ENCODE measurements around the gene CYP19A1.

The CYP19A1 gene

GRCh38 chr15:51349156-51349844 lies 10.9 kb upstream of the CYP19A1 start:
- Mint-ChIP-seq H3K9me3 (no peaks in the 10 kb centered on the region), H3K27ac (no peak overlapping the region), H3K27me3 (peaks cover 11 to 33% of the 10 kb centered on the region in 2 donors), H3K4me3 (no peak overlapping the region), H3K4me1 (ENCODE audit: low read depth in 2 of 2) (no peaks in the 10 kb centered on the region), H3K36me3 (ENCODE audit: insufficient read depth) (no peaks in the 10 kb centered on the region)
- ATAC-seq (replicated peaks) (no peak), DNase-seq (no peak)

GRCh38 chr15:51348688-51349087 lies 10.3 kb upstream of the CYP19A1 start:
- Mint-ChIP-seq H3K9me3 (no peaks in the 10 kb centered on the region), H3K4me3 (no peak overlapping the region), H3K4me1 (ENCODE audit: low read depth in 2 of 2) (no peaks in the 10 kb centered on the region), H3K36me3 (ENCODE audit: insufficient read depth) (no peaks in the 10 kb centered on the region), H3K27ac (no peak overlapping the region), H3K27me3 (peaks cover 9 to 36% of the 10 kb centered on the region in 2 donors)
- no peak for ATAC-seq (replicated peaks)
- no peak for DNase-seq

GRCh38 chr15:51346136-51346535 lies 7.7 kb upstream of the CYP19A1 start:
- no peak for ATAC-seq (replicated peaks)
- no peak for DNase-seq
- no peaks in the 10 kb centered on the region for H3K4me1 Mint-ChIP-seq (ENCODE audit: low read depth in 2 of 2)
- H3K27me3 Mint-ChIP-seq, result peaks cover 3 to 35% of the 10 kb centered on the region in 2 donors
- H3K4me3 Mint-ChIP-seq, result no peak overlapping the region
- H3K27ac Mint-ChIP-seq, result no peak overlapping the region
- H3K9me3 Mint-ChIP-seq, result no peaks in the 10 kb centered on the region
- H3K36me3 Mint-ChIP-seq (ENCODE audit: insufficient read depth), result no peaks in the 10 kb centered on the region

DNA sequence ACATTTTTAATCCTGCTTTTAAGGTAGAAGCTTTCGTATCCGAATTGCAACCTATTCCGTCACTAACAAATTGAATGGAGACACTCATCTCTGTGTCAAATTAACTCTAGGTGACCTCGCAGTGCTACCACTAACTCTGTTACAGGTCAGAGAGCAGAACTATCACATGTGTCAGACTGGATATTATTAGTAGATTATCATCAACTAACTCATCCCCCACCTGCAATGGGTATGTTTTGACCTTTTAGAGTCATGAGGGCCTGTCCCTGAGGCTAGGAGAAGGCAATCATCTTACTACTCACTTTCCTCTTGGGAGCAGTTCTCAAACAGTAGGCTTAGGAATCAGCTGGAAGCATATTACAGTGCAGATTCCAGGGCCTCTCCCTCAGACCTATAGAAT lies 5.1 kb upstream of the CYP19A1 start:
- Mint-ChIP-seq H3K4me3 (no peak overlapping the region), H3K9me3 (no peaks in the 10 kb centered on the region), H3K36me3 (ENCODE audit: insufficient read depth) (no peaks in the 10 kb centered on the region), H3K4me1 (ENCODE audit: low read depth in 2 of 2) (no peaks in the 10 kb centered on the region), H3K27me3 (peaks cover 0 to 44% of the 10 kb centered on the region in 2 donors), H3K27ac (no peak overlapping the region)
- DNase-seq (no peak), ATAC-seq (replicated peaks) (no peak)

- Mint-ChIP-seq H3K27me3 (peaks cover 0 to 46% of the 10 kb centered on the region in 2 donors), H3K27ac (no peak overlapping the region), H3K4me3 (no peak overlapping the region), H3K36me3 (ENCODE audit: insufficient read depth) (no peaks in the 10 kb centered on the region), H3K4me1 (ENCODE audit: low read depth in 2 of 2) (no peaks in the 10 kb centered on the region), H3K9me3 (no peaks in the 10 kb centered on the region)
- ATAC-seq (replicated peaks), result no peak
- DNase-seq, result no peak
Measured at GRCh38 chr15:51342227-51342999, 4.0 kb upstream of the CYP19A1 start.

DNA sequence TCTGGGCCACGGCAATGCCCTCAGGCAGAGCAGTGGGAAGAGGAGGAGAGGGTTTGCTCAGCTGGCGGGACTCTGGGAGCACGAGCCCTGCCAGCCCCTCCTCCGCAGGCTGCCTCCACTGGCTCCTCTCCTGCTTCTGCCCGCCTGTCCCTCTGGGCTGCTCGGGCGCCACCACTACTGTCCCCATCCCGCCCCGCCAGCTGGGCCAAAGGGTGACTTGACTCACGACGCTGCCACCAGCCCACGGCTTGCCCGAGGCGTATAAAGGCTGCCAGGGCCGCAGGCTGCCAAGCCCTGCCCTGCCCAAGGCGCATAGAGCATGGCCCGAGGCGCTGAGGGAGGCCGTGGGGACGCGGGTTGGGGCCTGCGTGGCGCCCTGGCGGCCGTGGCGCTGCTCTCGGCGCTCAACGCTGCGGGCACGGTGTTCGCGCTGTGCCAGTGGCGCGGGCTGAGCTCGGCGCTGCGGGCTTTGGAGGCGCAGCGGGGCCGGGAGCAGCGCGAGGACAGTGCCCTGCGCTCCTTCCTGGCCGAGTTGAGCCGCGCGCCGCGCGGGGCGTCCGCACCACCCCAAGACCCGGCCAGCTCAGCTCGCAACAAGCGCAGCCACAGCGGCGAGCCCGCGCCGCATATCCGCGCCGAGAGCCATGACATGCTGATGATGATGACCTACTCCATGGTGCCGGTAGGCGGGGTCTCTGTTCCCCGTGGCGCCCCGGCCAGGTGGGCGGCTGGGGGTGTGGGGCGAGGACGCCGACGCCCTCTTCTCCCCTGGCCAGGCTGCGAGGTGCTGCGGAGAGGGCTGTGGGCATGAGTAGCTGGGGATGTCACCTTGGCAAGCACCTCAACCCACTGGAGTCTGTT lies 3.2 kb upstream of the CYP19A1 start, which contains the start of gene GLDN:
Gene GLDN, plus strand, starts transcription at position 290 of the 861 bp plus-strand sequence. Its CDS starts 30 bp downstream, at position 320.
- Mint-ChIP-seq H3K4me1 (ENCODE audit: low read depth in 2 of 2) (no peaks in the 10 kb centered on the region), H3K27ac (no peak within 1 kb of the TSS), H3K36me3 (ENCODE audit: insufficient read depth) (no peaks in the 10 kb centered on the region), H3K4me3 (no peak within 1 kb of the TSS), H3K27me3 (peaks cover 0 to 46% of the 10 kb centered on the region in 2 donors), H3K9me3 (no peaks in the 10 kb centered on the region)
- DNase-seq, result no peak
- ATAC-seq (replicated peaks), result no peak

DNA sequence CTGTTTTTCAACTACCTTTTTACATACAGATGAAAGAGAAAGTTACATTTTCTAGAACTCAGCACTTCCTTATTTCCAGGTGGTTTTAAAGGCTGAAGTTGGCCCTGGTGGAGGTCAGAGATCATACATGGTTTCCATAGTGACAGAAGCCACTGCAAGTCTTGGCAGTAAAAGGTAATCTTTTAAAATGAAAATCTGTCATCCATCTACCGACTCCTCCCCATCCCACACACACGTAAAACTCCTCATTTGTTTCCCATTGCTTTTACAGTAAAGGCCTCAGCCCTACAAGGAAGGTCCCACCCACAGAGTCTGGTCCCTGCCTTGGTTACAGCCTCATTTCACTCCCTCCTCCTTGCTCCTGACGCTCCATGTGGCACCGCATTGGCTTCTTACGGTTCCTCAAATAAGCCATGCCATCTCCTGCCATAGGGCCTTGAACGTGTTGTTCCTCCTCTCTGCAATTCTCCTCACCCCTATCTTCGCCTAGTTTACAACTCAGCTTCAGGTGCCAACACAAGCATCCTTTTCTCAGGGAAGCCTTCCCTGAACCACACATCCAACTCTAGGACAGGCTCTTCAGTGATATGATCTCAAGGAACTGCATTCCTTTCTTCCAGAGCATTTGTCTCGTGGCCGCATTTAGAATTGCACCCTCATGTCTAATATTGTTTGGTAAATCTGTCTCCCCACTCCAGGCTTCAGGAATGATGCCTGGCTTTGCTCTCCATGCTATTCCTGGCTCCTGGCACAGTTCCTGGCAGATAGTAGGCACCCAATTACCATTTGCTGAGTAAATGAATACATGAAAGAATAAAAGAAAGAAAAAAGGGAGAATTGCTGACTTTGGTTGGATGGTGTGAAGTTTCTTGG lies 2.6 kb downstream of the CYP19A1 start:
- H3K9me3 Mint-ChIP-seq, result no peaks in the 10 kb centered on the region
- ATAC-seq (replicated peaks), result no peak
- H3K4me3 Mint-ChIP-seq, result no peak overlapping the region
- no peaks in the 10 kb centered on the region for H3K4me1 Mint-ChIP-seq (ENCODE audit: low read depth in 2 of 2)
- H3K27ac Mint-ChIP-seq, result no peak overlapping the region
- DNase-seq, result no peak
- H3K27me3 Mint-ChIP-seq, result peaks cover 0 to 30% of the 10 kb centered on the region in 2 donors
- H3K36me3 Mint-ChIP-seq (ENCODE audit: insufficient read depth), result no peaks in the 10 kb centered on the region

DNA sequence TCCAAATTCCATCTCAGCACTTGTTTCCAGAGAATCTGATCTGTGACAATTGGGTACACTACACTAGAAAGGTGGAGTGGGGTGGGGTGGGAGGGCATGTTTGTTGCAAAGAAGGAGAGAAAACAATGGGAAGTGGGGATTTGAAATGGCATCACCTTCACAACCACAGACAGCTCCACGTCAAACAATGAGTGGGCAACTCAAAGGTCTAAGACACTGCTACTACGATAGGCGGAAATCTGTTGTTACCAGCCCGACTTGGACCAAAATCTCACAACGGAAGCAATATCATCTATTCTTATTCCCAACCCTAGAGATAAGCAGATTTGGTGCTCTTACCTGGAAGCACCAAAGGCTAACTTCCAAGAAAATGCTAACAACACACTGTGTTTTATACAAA lies 3.3 kb downstream of the CYP19A1 start:
- Mint-ChIP-seq H3K27me3 (peaks cover under 1 to 23% of the 10 kb centered on the region in 2 donors), H3K4me3 (no peak overlapping the region), H3K9me3 (no peaks in the 10 kb centered on the region), H3K27ac (no peak overlapping the region), H3K36me3 (ENCODE audit: insufficient read depth) (no peaks in the 10 kb centered on the region), H3K4me1 (ENCODE audit: low read depth in 2 of 2) (no peaks in the 10 kb centered on the region)
- DNase-seq (no peak), ATAC-seq (replicated peaks) (no peak)

GRCh38 chr15:51334011-51334451 lies 4.4 kb downstream of the CYP19A1 start:
- no peak overlapping the region for H3K4me3 Mint-ChIP-seq
- ATAC-seq (replicated peaks) (no peak), DNase-seq (no peak)
- H3K36me3 Mint-ChIP-seq (ENCODE audit: insufficient read depth), result no peaks in the 10 kb centered on the region
- H3K27ac Mint-ChIP-seq, result no peak overlapping the region
- H3K27me3 Mint-ChIP-seq, result peaks cover 6 to 22% of the 10 kb centered on the region in 2 donors
- H3K9me3 Mint-ChIP-seq, result no peaks in the 10 kb centered on the region
- H3K4me1 Mint-ChIP-seq (ENCODE audit: low read depth in 2 of 2), result no peaks in the 10 kb centered on the region

GRCh38 chr15:51333571-51333970 lies 4.8 kb downstream of the CYP19A1 start:
- H3K4me1 Mint-ChIP-seq (ENCODE audit: low read depth in 2 of 2), result no peaks in the 10 kb centered on the region
- no peak overlapping the region for H3K4me3 Mint-ChIP-seq
- no peaks in the 10 kb centered on the region for H3K36me3 Mint-ChIP-seq (ENCODE audit: insufficient read depth)
- ATAC-seq (replicated peaks) (no peak), DNase-seq (no peak)
- peaks cover 6 to 18% of the 10 kb centered on the region in 2 donors for H3K27me3 Mint-ChIP-seq
- H3K9me3 Mint-ChIP-seq, result no peaks in the 10 kb centered on the region
- no peak overlapping the region for H3K27ac Mint-ChIP-seq

DNA sequence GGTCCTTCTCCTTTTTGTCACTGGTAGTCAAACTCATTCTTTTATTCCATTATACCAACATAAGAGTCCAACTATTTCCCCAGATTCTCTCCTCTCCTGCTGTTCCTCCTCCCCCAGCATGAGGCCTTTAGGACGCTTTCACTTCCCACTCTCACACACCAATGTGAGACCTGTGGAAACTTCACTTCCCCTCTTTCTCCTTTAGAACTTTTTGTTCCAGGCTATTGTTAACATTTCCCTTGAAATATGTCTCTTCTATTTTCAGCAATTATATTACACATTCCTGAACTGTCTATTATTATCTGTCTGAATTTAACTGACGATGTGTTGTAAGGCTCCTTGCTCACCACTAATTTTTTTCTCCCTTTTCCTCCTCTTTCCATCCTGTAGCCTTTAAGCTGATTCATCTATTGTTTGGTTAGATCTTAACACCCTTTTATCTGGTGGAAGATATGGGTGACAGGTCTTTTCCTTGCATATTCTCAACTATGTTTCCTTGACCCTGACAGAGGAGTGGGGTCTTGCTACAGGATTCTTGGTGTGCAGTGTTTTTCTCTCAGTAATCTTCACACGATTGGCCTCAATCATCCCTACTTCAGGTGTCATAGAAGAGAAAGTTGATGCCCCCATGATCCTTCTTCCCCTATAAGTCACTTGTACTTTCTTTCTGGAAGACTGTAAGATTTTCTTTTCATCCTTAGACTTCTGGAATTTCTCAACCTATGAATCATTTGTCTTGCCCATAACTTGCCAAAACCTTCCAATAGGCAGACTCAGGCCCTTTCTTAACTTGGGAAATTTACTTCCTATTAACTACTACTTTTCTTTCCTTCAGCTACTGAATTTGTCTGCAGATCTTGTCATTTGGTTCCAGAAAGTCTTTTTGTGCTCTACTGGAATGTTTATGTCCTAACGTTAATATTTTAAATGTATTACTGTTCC lies 5.9 kb downstream of the CYP19A1 start:
- DNase-seq (no peak), ATAC-seq (replicated peaks) (no peak)
- H3K36me3 Mint-ChIP-seq (ENCODE audit: insufficient read depth), result no peaks in the 10 kb centered on the region
- H3K27ac Mint-ChIP-seq, result no peak overlapping the region
- H3K27me3 Mint-ChIP-seq, result peaks cover 6 to 14% of the 10 kb centered on the region in 2 donors
- no peaks in the 10 kb centered on the region for H3K4me1 Mint-ChIP-seq (ENCODE audit: low read depth in 2 of 2)
- H3K9me3 Mint-ChIP-seq, result no peaks in the 10 kb centered on the region
- H3K4me3 Mint-ChIP-seq, result no peak overlapping the region

DNA sequence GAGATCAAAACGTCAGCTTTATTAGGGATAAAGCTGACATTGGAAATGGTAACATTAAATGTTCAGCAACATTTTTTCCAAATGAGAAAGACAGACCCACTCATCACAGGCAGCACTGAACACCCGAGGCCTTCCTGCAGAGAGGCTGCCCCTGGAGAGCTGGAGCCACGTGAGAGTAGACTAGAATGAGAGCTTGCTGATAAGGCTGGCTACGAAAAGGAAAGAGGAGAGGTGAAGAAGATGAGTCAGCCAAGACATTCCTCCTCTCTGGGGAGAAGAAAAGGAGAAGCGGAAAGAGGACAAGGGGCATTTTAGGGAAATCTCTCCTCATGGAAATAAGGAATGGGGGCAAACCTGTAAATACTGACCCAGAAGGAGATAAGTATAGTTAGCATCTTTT lies 7.3 kb downstream of the CYP19A1 start:
- no peak for DNase-seq
- Mint-ChIP-seq H3K4me1 (ENCODE audit: low read depth in 2 of 2) (no peaks in the 10 kb centered on the region), H3K36me3 (ENCODE audit: insufficient read depth) (no peaks in the 10 kb centered on the region)

More for the DNA sequence above, 7.3 kb downstream of the CYP19A1 start:
- no peak overlapping the region for H3K4me3 Mint-ChIP-seq
- ATAC-seq (replicated peaks), result no peak
- H3K9me3 Mint-ChIP-seq, result no peaks in the 10 kb centered on the region
- H3K27ac Mint-ChIP-seq, result no peak overlapping the region
- peaks cover 6 to 13% of the 10 kb centered on the region in 2 donors for H3K27me3 Mint-ChIP-seq

All from effector memory CD8-positive, alpha-beta T cell (primary cell).